ENCODE results near the gene ADAMTS18.

ADAMTS18 gene

DNA sequence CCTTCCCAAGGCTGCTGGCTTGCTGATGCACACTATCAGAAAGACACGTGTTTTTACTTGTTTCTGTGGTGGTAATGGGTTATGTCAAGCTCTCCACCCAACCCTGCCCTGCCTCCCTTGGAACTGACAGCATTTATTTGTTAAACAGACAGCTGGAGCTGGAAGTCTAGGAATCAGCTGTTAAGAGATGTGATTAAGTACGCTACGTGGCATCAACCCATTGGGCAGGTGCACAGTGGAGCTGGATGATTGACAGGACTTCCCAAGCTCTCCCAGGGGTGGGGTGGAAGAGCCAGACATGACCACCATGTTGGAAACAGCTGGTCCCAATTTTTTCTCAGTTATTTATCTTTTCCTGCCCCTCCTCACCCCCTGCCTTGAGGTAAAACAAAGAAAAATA, 49.4 kb downstream of the ADAMTS18 start:
- H3K4me3 ChIP-seq (ENCODE audit: low read depth, low read length): no peak overlapping the region
- no peaks in the 10 kb centered on the region for H3K9me3 ChIP-seq (ENCODE audit: control insufficient read depth, insufficient read depth, low read depth, low read length)
- H3K27ac ChIP-seq (ENCODE audit: extremely low read depth, low read depth, low read length): no peak overlapping the region
- POLR2A ChIA-PET: no interaction called here
- CTCF ChIA-PET: interaction anchor here (0.6 kb wide), 1 partner anchor 67 kb away, joined by 3 read pairs; no protein-coding TSS in a partner anchor
- no peaks in the 10 kb centered on the region for H3K4me1 ChIP-seq (ENCODE audit: control insufficient read depth, insufficient read depth, low read length)
- TF ChIP-seq, protein P1, sequence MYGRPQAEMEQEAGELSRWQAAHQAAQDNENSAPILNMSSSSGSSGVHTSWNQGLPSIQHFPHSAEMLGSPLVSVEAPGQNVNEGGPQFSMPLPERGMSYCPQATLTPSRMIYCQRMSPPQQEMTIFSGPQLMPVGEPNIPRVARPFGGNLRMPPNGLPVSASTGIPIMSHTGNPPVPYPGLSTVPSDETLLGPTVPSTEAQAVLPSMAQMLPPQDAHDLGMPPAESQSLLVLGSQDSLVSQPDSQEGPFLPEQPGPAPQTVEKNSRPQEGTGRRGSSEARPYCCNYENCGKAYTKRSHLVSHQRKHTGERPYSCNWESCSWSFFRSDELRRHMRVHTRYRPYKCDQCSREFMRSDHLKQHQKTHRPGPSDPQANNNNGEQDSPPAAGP (tag by site-specific recombination; IDR thresholded peaks at IDR 0.05): no peak
- TF ChIP-seq ZNF19 (tag by site-specific recombination; IDR thresholded peaks at IDR 0.05; ENCODE audit: low read depth) (no peak), ZNF132 (tag by site-specific recombination; IDR thresholded peaks at IDR 0.05; ENCODE audit: borderline replicate concordance) (no peak), ZNF48 (tag by site-specific recombination; IDR thresholded peaks at IDR 0.05) (no peak), ZNF350 (tag by site-specific recombination; IDR thresholded peaks at IDR 0.05) (no peak), ZNF184 (tag by site-specific recombination; IDR thresholded peaks at IDR 0.05) (no peak), SALL2 (tag by site-specific recombination; IDR thresholded peaks at IDR 0.05; ENCODE audit: borderline replicate concordance) (no peak), ZNF785 (tag by site-specific recombination; IDR thresholded peaks at IDR 0.05) (no peak), ZNF549 (tag by site-specific recombination; IDR thresholded peaks at IDR 0.05) (no peak), GLIS1 (tag by site-specific recombination; IDR thresholded peaks at IDR 0.05) (no peak), ZBTB7A (tag by site-specific recombination; IDR thresholded peaks at IDR 0.05; ENCODE audit: low read depth) (no peak), ZNF76 (tag by site-specific recombination; IDR thresholded peaks at IDR 0.05; ENCODE audit: borderline replicate concordance, low read depth) (no peak), KLF8 (tag by site-specific recombination; IDR thresholded peaks at IDR 0.05) (no peak), ZBTB1 (tag by site-specific recombination; IDR thresholded peaks at IDR 0.05) (no peak), ZNF211 (tag by site-specific recombination; IDR thresholded peaks at IDR 0.05; ENCODE audit: low read depth) (no peak), OVOL3 (tag by site-specific recombination; IDR thresholded peaks at IDR 0.05) (no peak)
- TF ChIP-seq, protein P2, sequence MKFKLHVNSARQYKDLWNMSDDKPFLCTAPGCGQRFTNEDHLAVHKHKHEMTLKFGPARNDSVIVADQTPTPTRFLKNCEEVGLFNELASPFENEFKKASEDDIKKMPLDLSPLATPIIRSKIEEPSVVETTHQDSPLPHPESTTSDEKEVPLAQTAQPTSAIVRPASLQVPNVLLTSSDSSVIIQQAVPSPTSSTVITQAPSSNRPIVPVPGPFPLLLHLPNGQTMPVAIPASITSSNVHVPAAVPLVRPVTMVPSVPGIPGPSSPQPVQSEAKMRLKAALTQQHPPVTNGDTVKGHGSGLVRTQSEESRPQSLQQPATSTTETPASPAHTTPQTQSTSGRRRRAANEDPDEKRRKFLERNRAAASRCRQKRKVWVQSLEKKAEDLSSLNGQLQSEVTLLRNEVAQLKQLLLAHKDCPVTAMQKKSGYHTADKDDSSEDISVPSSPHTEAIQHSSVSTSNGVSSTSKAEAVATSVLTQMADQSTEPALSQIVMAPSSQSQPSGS (tag by site-specific recombination; IDR thresholded peaks at IDR 0.05; ENCODE audit: low read depth): no peak
- TF ChIP-seq, protein P3, sequence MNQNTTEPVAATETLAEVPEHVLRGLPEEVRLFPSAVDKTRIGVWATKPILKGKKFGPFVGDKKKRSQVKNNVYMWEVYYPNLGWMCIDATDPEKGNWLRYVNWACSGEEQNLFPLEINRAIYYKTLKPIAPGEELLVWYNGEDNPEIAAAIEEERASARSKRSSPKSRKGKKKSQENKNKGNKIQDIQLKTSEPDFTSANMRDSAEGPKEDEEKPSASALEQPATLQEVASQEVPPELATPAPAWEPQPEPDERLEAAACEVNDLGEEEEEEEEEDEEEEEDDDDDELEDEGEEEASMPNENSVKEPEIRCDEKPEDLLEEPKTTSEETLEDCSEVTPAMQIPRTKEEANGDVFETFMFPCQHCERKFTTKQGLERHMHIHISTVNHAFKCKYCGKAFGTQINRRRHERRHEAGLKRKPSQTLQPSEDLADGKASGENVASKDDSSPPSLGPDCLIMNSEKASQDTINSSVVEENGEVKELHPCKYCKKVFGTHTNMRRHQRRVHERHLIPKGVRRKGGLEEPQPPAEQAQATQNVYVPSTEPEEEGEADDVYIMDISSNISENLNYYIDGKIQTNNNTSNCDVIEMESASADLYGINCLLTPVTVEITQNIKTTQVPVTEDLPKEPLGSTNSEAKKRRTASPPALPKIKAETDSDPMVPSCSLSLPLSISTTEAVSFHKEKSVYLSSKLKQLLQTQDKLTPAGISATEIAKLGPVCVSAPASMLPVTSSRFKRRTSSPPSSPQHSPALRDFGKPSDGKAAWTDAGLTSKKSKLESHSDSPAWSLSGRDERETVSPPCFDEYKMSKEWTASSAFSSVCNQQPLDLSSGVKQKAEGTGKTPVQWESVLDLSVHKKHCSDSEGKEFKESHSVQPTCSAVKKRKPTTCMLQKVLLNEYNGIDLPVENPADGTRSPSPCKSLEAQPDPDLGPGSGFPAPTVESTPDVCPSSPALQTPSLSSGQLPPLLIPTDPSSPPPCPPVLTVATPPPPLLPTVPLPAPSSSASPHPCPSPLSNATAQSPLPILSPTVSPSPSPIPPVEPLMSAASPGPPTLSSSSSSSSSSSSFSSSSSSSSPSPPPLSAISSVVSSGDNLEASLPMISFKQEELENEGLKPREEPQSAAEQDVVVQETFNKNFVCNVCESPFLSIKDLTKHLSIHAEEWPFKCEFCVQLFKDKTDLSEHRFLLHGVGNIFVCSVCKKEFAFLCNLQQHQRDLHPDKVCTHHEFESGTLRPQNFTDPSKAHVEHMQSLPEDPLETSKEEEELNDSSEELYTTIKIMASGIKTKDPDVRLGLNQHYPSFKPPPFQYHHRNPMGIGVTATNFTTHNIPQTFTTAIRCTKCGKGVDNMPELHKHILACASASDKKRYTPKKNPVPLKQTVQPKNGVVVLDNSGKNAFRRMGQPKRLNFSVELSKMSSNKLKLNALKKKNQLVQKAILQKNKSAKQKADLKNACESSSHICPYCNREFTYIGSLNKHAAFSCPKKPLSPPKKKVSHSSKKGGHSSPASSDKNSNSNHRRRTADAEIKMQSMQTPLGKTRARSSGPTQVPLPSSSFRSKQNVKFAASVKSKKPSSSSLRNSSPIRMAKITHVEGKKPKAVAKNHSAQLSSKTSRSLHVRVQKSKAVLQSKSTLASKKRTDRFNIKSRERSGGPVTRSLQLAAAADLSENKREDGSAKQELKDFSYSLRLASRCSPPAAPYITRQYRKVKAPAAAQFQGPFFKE (tag by site-specific recombination; IDR thresholded peaks at IDR 0.05; ENCODE audit: borderline replicate concordance): no peak
- TF ChIP-seq, protein P4, sequence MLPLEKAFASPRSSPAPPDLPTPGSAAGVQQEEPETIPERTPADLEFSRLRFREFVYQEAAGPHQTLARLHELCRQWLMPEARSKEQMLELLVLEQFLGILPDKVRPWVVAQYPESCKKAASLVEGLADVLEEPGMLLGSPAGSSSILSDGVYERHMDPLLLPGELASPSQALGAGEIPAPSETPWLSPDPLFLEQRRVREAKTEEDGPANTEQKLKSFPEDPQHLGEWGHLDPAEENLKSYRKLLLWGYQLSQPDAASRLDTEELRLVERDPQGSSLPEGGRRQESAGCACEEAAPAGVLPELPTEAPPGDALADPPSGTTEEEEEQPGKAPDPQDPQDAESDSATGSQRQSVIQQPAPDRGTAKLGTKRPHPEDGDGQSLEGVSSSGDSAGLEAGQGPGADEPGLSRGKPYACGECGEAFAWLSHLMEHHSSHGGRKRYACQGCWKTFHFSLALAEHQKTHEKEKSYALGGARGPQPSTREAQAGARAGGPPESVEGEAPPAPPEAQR (tag by site-specific recombination; IDR thresholded peaks at IDR 0.05): no peak
- H3K36me3 ChIP-seq (ENCODE audit: control insufficient read depth in 2 of 2, insufficient read depth in 1 of 2, low read length in 2 of 2): no peaks in the 10 kb centered on the region

All from HEK293 (cell line).